DOHH2 (cell line): Measurements from ENCODE around the gene ZNF181.

Source experiments
- H3F3A ChIP-seq: fragments of 200-600 bp; sonication (generic), shearing (Covaris generic); 2 replicates; pipeline ENCODE4 v1.6.0; 2016; ENCODE audit warnings: antibody characterized with exemption, mild to moderate bottlenecking; ENCODE audit not compliant: control insufficient read depth, insufficient read depth
- H3K27ac ChIP-seq: fragments of 200-600 bp; sonication (generic); 2 replicates; pipeline ENCODE4 v1.5.1; 2014; ENCODE audit warnings: low read depth, mild to moderate bottlenecking, low read length, moderate library complexity
- H3K27me3 ChIP-seq: fragments of 200-600 bp; sonication (generic); 2 replicates; pipeline ENCODE4 v1.6.1; 2014; ENCODE audit warnings: mild to moderate bottlenecking, low read length, mixed read lengths; ENCODE audit not compliant: control insufficient read depth
- H3K36me3 ChIP-seq: fragments of 200-600 bp; sonication (generic); 2 replicates; pipeline ENCODE4 v1.6.1; 2014; ENCODE audit warnings: mild to moderate bottlenecking, low read length, moderate library complexity, mixed read lengths; ENCODE audit not compliant: control insufficient read depth
- H3K4me1 ChIP-seq: fragments of 200-600 bp; sonication (generic); 2 replicates; pipeline ENCODE4 v1.6.1; 2014; ENCODE audit warnings: mild to moderate bottlenecking, low read length, mixed read lengths; ENCODE audit not compliant: control insufficient read depth
- H3K4me2 ChIP-seq: fragments of 200-600 bp; sonication (generic); 2 replicates; pipeline ENCODE4 v1.6.0; 2014; ENCODE audit warnings: mild to moderate bottlenecking, low read length, moderate library complexity
- H3K4me3 ChIP-seq: fragments of 200-600 bp; sonication (generic); 2 replicates; pipeline ENCODE4 v1.5.1; 2014; ENCODE audit warnings: mild to moderate bottlenecking, low read length, mixed read lengths
- H3K79me2 ChIP-seq: fragments of 200-600 bp; sonication (generic); 2 replicates; pipeline ENCODE4 v1.6.1; 2014; ENCODE audit warnings: mild to moderate bottlenecking, low read length, mixed read lengths; ENCODE audit not compliant: control insufficient read depth
- H3K9me2 ChIP-seq: fragments of 200-600 bp; sonication (generic); replicated peaks from 2 replicates; pipeline ENCODE4 v1.6.1; 2014; ENCODE audit warnings: mild to moderate bottlenecking, low read length, mixed read lengths; ENCODE audit not compliant: control insufficient read depth
- H3K9me3 ChIP-seq: fragments of 200-600 bp; sonication (generic); 2 replicates; pipeline ENCODE4 v1.6.1; 2014; ENCODE audit warnings: antibody characterized with exemption, low read length, mixed read lengths; ENCODE audit not compliant: control insufficient read depth, insufficient read depth
- H4K20me1 ChIP-seq: fragments of 200-600 bp; sonication (generic); 2 replicates; pipeline ENCODE4 v1.6.0; 2014; ENCODE audit warnings: low read depth, mild to moderate bottlenecking, antibody characterized with exemption, low read length, moderate library complexity; ENCODE audit not compliant: control insufficient read depth, insufficient read depth
- EZH2phosphoT487 ChIP-seq: fragments of 200-600 bp; sonication (generic); IDR thresholded peaks from 2 replicates; pipeline ENCODE4 v1.6.1; 2017; ENCODE audit warnings: borderline replicate concordance, mild to moderate bottlenecking, antibody characterized with exemption, low read length, moderate library complexity, mixed read lengths
- TF ChIP-seq, protein P1 (sequence below): fragments of 200-600 bp; sonication (generic); IDR thresholded peaks from one replicate; pipeline ENCODE4 v1.5.1; 2014; ENCODE audit warnings: antibody characterized with exemption, mild to moderate bottlenecking, low read depth, low read length; ENCODE audit not compliant: poor library complexity, severe bottlenecking

Gene ZNF181

GRCh38 chr19:34794066-34794960 lies 60.3 kb downstream of the ZNF181 start:
- H4K20me1 ChIP-seq, result no peaks in the 10 kb centered on the region
- H3K27ac ChIP-seq, result no peak overlapping the region
- no peaks in the 10 kb centered on the region for H3K36me3 ChIP-seq
- no peaks in the 10 kb centered on the region for H3K9me3 ChIP-seq
- no peaks in the 10 kb centered on the region for H3K79me2 ChIP-seq
- no peak overlapping the region for H3K4me3 ChIP-seq
- H3K4me2 ChIP-seq, result no peak overlapping the region
- H3K9me2 ChIP-seq, result no peaks in the 10 kb centered on the region
- no peaks in the 10 kb centered on the region for H3K4me1 ChIP-seq
- H3K27me3 ChIP-seq, result 0 out of 2 replicates have a peak, but pooled peaks cover 3% of the 10 kb centered on the region
- TF ChIP-seq EZH2phosphoT487, result no peak
- TF ChIP-seq, protein P1, sequence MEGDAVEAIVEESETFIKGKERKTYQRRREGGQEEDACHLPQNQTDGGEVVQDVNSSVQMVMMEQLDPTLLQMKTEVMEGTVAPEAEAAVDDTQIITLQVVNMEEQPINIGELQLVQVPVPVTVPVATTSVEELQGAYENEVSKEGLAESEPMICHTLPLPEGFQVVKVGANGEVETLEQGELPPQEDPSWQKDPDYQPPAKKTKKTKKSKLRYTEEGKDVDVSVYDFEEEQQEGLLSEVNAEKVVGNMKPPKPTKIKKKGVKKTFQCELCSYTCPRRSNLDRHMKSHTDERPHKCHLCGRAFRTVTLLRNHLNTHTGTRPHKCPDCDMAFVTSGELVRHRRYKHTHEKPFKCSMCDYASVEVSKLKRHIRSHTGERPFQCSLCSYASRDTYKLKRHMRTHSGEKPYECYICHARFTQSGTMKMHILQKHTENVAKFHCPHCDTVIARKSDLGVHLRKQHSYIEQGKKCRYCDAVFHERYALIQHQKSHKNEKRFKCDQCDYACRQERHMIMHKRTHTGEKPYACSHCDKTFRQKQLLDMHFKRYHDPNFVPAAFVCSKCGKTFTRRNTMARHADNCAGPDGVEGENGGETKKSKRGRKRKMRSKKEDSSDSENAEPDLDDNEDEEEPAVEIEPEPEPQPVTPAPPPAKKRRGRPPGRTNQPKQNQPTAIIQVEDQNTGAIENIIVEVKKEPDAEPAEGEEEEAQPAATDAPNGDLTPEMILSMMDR, result no peak
- H3F3A ChIP-seq, result no peaks in the 10 kb centered on the region
